HG03520 (cell line): ENCODE results near the gene TNNI2.

Experiments
- ATAC-seq: cut with Tn5 transposase; IDR thresholded peaks from one replicate; pipeline ENCODE4 v1.9.1; 2021; ENCODE audit warnings: mild to moderate bottlenecking, moderate library complexity; ENCODE audit not compliant: unreplicated experiment

TNNI2 gene

DNA sequence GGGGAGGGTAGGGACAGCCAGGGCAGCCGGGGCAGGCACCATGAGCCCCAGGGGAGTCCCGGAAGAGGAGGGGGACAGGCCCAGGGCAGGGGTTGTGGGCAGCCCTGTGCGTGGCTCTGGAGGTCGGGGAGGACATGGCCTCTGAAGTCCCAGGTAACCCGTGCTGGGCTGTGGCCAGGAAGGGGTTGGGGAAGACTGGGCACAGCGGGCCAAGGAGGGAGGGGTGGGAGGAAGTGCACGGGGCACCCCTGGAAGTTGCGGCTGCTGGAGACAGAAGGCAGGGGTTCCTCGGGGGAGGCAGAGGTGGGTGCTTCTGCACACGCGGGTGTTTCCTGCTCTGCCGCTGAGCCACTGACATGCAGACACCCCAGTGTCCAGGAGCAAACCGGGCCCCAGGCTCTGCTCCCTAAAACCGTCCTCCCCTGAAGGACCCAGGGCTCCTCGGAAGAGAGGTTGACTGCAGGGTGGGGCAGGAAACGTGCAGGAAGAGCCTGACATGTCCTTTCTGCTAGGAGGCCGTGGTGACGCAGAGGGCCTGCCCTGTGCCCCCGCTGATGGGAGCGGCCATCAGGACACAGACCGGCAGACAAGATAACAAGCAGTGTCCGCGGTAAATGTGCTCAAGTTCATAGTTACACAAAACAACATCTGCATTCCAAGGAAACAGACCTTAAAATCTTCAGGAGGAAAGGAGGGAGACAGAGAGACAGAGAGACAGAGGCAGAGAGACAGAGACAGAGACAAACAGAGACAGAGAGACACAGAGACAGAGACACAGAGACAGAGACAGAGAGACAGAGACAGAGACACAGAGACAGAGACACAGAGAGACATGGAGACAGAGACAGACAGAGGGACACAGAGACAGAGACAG is 5.7 kb downstream of the TNNI2 start:
- no peak for ATAC-seq

DNA sequence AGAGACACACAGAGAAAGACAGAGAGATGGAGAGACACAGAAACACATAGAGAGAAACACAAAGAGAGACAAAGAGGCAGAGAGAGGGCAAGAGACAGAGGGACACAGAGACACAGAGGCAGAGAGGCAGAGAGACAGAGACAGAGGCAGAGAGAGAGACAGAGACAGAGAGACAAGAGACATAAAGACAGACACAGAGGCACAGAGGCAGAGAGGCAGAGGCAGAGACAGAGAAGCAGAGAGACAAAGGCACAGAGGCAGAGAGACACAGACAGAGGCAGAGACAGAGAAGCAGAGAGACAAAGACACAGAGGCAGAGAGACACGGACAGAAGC is 6.3 kb downstream of the TNNI2 start:
- ATAC-seq, result no peak

DNA sequence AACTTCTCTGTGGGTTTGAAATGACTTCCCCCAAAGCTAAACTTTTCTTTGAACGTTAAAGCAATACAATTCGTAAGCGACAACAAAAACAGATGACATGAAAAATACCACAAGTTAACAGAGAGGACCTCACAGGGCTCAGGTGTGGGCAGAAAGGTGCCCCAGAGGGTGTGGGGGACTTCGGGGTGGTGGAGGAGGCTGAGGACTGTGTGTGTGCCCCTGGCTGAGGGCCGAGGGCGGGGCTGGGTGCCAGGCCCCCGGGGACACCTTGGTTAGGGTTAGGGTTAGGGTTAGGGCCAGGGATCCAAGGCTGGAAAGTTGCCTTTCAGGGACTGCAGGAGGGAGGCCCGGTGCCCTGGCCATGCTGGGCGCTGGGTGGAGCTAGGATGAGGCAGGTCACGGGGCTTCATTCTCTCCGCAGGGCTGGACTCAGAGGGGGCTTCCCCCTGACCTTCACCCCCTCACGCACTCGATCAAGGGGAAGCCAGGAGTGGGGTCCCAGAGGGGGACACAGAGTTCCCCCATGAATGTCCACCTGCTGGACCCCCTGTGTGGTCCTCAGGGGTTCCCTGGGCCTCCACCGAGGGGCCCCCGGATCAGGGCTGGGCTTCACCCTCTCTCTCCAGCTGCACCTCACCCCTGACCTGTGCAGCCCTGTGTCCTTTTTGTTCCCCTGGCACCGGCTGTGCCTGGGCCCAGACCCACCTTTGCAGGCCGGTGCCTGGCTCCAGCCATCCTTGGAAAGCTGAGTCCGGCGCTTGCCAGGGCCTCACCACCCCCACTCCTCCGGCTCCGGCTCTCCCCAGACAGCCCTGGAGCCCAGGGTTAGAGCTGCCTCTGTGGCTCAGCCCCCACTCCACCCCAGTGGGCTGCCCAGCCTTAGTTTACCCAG is 7.0 kb downstream of the TNNI2 start:
- no peak for ATAC-seq

DNA sequence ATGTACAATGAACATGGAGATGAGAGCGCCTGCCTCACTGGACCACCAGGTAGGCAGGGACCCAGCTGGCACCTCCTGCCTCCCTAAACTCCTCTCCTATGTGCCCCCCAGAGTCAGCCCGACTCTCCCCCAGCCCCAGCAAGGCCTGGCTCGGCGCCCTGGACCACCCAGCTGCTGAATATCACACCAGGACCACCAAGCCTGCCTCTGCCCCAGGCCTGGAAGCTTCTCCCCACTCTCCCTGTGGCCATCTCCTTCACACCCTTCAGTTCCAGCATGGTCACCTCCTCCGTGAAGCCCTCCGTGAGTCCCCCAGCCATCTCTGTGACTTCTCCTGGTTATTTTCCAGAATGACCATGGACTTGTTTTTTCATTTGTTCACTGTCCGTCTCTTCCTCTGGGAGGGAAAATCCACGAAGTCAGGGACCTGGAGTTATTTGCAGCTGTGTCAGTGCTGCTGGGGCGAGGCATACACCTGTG is 7.7 kb downstream of the TNNI2 start:
- ATAC-seq, result no peak

DNA sequence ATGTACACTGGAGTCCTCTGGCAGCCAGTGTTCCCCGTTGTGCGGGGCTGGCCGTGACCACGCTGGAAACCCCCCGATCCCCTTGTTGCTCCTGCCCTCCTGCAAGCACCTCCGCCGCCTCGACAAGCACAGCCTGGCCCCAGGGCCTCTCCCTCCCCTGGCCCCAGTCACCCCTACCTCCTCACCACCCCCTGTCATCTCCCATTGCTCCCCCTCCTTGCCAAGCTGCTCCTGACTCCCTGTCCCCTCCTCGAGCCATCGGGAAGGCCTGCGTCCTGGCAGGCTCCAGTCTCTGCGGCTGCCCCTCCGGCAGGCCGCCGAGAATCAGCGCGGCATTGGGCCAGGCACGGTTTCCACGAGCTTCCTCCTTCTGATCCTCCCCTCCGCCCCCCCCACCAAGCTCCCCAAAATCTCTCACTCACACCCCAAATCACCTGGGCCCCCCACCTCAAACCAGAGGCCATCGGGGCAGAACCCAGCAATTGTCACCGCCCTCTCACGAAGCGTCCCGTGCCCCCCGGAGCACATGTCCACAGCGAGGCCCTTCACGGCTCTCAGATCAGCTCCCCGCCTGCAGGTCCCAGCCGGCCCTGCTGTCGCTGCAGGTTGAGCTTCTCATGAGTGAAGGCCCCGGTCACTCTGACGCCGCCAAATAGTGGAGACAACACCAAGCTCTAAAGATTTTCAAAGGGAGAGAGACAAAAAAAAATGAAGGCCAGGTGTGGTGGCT is 8.4 kb downstream of the TNNI2 start:
- no peak for ATAC-seq

DNA sequence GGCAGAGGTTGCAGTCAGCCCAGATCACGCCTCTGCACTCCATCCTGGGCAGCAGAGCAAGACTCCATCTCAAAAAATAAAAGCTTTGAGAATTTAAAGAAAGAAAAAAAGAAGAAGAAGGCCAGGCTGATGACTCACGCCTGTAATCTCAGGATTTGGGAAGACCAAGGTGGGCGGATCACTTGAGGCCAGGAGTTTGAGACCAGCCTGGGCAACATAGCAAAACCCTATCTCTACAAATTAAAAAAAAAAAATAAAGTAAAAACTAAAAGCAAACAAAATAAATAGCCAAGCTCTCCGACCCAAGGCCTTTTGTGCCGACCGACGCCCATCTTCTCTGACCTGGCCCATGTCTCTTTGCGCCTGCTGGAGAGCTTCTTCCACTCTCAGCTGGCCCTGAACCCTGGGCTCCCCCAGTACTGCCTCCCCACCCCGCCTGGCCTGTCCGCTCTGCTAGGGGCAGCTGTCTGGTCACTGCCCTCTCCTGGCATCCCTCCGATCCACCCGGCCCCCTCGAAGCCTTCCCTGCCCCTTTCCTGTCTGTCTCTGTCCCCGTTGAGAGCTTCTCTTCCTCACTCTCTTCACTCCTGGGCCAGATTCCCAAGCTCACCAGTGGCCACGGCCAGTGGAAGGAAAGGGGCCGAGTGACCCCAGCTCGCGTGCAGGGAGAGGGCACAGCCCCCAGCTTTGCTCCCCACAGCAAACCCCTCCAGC is 9.3 kb downstream of the TNNI2 start:
- no peak for ATAC-seq

DNA sequence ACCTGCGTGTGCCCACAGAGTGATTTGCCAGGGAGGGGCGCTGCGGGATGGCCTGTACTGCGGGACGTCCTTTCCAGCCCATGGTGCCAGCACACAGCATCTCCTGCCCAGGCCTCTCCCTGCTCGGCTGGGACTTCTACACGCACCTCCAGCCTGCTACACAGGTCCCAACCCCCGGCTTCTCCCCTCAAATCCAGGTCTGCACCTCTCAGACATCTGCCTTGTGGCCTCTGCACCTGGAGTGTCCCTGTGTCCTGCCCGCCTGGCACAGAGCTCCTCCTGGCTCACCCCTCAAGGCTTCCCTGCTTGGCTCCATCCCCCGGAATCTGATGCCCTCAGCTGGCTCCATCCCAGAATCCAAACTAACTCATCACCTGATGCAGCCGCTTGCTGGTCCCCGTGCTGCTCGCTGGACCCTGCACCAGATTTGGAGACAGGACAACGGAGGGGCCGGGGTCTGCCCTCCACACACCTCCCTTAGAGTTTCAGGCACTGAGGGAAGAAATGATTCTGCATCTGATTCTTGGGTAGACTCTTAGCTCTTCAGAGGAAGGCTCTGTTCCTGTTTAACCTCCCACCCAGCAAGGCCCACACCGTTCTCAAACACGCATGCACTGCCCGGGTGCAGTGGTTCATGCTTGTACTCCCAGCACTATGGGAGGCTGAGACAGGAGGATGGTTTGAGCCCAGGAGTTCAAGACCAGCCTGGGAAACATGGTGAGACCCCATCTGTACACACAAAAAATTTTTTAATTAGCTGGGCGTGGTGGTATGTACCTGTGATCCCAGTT is 10.1 kb downstream of the TNNI2 start:
- ATAC-seq, result no peak

DNA sequence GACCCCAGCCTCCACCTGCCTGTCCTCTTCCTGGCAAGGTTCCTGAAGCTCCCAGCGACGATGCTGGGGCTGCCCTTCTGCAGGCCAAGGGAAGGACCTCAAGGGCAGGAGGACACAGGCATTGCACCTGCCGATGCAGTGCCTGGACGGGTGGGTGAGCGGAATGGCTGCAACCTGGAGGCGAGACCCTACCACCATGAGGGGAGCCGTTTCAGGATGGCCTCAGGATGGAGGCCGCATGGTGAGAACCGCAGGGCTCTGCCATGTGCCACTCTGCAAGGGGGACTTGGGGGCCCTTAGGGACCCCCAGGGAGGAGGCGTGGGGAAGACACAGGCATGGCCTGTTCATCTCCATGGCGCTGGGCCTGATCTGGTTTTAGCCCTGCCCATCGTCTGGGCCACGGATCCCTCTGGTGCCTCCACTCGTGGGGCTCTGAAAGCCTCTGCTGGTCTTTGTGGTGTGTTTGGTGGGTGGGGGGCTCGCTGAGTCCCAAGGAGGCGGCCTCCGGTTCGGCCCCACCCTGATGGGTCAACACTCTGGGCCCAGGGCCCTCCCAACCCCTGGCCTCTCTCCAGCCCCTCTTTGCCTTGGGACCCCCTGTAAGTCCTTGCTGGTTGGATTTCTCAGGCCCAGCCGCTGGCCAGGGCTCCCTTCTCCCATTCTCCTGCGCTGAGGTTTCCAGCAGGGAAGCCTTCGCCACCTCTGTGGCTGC is 12.8 kb downstream of the TNNI2 start:
- ATAC-seq, result no peak

DNA sequence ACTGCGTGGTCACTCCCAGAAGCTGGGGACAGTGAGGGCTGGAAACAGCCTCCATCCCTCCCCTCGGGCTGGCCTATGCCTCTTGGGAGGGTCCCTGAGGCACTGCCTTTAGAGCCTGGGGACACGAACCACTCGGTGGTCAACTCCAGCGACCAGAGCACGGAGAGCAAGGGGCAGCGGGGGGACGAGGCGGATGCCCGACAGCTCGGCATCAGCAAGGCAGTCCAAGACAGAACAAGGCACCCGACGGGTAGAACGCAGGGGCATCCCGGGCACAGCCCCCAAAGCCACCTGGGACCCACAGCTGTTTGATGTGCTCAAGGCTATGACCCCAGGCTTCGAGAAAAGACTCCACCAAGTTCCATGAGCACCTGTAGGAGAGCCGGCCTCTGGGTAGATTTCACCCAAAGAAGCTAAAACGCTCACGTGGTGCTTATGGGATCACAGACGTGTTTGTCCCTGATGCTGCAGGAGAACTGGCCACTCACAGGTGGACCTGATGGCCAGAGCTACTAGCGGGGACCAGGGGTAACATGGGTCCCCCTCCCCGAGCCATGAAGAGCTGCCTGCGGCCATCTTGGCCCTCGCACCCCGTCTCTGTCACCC is 13.6 kb downstream of the TNNI2 start:
- no peak for ATAC-seq

DNA sequence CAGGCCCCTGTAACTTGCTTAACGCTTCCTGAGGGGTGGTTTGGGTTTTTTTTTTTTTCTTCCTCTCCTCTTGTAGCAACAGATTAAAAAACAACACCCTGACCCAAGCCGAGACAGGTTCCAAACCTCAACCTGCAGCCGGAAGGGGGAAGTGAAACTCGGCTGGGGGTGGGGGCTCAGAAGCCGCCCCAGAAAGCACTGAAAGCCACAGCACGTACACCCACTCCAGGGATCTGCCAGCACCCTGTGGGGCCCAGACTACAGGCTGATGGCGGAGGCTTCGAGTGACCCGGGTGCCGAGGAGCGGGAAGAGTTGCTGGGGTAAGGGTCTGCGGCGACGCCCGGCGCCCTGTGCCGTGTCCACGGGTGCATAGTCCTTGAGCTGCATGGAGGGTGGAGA is 14.1 kb downstream of the TNNI2 start, which contains the start of gene LSP1:
Gene LSP1 (plus strand): TSS at position 208 of the 400 bp plus-strand sequence. CDS start 61 bp downstream, at position 269.
- peak; percentile 41 for ATAC-seq

DNA sequence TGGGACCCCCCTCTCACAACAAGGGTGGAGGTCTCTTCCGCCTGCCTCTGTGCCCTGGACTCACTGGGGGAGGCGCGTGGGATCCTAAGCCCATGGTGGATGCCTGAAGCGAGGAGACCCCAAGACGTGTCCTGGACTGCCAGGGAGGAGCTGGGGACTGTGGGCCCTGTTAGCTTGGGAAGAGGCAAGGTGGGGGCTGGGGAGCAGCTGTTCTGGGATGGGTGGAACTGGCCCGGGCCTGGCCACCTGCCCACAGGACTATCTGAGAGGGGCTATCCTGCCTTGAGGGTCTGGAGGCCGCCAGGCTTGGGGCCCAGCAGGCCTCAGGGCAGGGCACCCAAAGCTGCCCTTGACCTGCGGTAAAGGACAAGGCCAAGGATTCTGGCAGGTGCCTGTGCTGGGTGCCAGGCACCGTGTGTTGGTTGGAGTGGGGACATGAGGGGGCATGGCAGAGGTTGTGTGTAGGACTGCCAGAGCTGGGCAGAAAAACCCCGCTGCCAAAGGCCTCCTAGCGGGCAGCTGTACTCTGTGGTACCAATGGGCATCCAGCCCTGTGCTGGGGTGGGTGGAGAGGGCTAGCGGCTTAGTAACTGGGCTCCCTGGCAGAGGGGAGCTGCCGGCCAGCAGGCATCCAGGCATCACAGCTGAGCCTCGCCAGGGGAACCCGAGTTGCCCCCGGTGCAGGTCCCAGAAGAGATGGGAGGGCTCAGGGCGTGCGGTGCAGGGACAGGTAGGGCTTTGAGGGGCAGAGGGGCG is 14.8 kb downstream of the TNNI2 start:
- no peak for ATAC-seq

DNA sequence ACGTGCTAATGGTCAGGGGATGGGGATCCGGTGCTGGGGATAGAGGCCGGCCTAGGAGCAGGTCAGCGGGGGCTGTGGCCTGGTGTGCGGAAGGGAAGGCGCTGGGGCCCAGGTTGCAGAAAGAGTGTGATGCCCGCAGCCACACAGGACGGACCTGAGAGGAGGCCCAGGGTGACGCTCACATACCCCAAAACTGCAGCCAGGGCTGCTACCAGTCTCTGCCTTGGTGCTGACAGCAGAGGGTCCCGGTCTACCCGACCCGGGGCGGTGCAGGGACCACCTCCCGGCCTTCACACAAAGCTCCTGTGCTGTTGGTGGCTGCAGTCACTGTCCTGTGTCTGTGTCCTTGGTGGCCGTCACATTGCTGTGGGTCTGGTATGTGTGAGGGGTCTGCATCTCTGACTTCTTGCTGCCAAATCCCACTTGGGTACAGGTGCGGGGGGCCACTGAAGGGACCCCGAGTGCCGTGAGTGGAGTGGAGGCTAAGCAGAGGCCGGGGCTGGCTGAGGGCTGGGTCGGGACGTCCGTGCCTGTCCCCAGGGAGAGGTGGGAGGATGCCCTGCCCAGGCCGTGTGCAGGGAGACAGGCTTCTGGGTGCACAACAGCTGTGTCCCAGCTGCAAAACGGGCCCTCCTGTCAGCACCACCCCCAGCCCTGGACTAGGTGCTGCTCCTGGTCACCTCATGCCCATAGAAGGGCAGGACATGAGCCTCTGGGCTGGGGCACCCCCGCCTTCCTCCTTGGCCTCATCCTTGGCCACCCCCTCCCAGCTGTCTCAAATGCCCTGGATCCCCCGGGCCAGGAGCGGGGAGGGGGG is 15.6 kb downstream of the TNNI2 start:
- ATAC-seq, result no peak

DNA sequence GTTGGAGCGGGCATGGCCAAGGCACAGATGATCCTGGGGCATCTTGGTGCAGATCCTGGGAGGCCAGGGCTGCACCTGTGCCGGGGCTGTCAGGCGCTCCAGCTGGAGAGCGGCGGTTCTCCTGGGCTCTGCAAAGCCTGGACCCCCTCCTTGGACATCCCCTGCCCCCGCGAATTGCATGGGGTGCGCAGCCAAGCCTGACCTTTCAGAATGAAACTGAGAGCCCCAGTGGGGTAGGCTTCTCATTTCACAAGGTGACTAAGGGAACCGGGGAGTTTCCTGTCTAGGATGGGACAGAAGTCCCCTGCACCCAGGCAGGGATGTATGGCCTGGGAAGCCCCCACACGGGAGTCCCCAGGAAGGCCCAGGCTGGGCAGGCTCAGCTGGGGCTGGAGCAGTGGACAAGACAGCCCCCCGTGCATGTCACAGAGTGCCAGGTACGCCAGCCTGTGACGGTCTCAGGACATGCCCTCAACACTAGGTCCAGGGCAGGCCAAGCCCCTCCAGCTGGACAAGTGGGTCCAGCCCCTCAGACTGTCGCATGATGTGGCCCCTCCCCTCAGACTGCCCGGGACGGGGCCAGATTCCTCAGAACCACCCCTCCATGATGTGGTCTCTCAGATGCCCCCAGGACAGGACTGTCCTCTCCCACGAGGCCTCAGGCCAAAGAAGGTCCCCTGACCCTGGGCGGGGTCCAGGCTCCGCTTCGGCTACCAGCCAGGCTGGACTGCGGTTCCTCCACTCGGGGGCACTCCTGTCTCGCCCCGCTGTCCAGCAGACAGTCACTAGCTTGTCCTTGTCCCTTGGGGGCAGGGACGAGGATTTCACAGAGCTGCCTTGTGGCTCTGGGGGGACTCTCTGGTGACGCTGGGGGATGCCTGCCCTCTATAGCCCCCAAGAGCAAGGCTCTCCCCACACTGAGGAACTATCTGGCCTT is 16.4 kb downstream of the TNNI2 start:
- no peak for ATAC-seq

DNA sequence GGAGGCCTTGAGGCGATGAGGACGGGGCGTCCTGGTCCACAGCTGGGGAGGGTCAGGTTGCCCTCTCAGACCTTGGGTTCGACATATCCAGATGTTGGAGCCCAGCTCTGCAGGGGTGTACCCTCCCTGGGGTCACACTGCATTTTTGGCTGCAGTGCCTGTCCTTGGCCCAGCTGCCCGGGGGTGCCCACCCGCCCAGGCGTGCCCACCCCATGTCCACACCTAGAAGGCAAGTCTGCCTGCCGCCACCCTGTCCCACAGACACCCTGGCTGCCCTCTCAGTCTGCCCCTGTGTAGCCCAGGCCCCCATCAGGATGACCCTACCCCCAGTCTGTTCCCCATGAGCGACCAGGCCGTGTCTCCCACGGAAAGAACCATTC is 17.1 kb downstream of the TNNI2 start:
- ATAC-seq, result no peak

DNA sequence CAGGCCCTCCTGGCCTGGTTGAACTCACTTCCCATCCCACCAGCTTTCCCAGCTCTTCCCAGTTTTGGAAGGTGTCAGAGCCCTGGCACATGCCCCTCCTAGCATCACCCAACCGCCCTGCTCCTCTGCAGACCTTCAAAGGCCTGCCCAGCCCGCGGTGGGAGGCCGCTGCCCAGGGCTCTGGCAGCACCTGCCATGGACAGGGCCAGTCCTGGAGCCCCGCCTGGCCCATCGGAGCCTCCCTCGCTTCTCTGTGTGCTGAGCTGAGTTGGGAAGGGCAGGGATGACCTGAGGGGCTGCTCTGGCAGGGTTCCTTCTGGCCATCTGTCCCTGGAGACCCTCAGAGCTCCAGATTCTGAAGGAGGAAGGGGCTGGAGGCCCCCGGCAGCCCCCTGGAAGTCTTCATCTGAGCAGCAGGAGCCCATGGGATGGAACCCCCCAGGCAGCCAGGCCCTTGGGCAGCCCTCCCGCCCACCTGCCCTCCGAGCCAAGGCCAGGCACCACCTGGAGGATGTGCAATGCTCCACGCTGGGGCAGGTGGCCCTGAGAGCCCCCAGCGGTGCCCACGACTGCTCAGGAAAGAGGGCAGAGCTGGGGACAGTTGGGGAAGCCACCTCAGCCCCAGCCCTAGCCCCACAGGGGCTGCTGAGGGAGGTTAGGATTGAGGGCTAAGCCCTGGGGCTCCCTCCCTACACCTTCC is 17.7 kb downstream of the TNNI2 start:
- ATAC-seq, result no peak
